Thymus (tissue), 14 donors: ENCODE data around the gene PLK3. TPM values are rescaled to one million over a fixed set of nuclear protein-coding genes. Genes with fewer than 3 reads are reported as not detected.
A peak's percentile ranks its signal among the peaks of the same experiment; 100 is the strongest.
"Not testable (repeated sequence)": the region's sequence is repeated elsewhere in the genome, so short reads cannot be mapped to it uniquely, and the experiment has no call there.

Experiments used
- DNase-seq, 9 donors: peaks; one replicate each; pipeline ENCODE4 v3.0.0-alpha.2; 2013; ENCODE audit warnings: low spot score in 9 of 9, low read depth in 6 of 9, missing footprints in 1 of 9
- H3K27ac ChIP-seq, 2 donors: one replicate each; pipeline ENCODE4 v1.5.1; 2013; ENCODE audit warnings: control low read depth in 1 of 2, low read depth in 1 of 2, low read length in 1 of 2, mild to moderate bottlenecking in 1 of 2, moderate library complexity in 1 of 2
- H3K27me3 ChIP-seq, 2 donors: one replicate each; pipeline ENCODE4 v1.5.1; 2013; ENCODE audit warnings: low read length in 1 of 2; ENCODE audit not compliant: control insufficient read depth in 2 of 2, insufficient read depth in 1 of 2
- H3K36me3 ChIP-seq, 2 donors: one replicate each; pipeline ENCODE4 v1.5.1; 2013; ENCODE audit warnings: low read length in 1 of 2, mild to moderate bottlenecking in 1 of 2, moderate library complexity in 1 of 2; ENCODE audit not compliant: control insufficient read depth in 2 of 2, insufficient read depth in 2 of 2
- H3K4me1 ChIP-seq, 2 donors: one replicate each; pipeline ENCODE4 v1.5.1; 2013; ENCODE audit warnings: low read length in 2 of 2; ENCODE audit not compliant: control insufficient read depth in 2 of 2, insufficient read depth in 2 of 2
- H3K4me3 ChIP-seq, 2 donors: one replicate each; pipeline ENCODE4 v1.5.1; 2013; ENCODE audit warnings: low read length in 2 of 2, control low read depth in 1 of 2, mild to moderate bottlenecking in 1 of 2
- H3K9me3 ChIP-seq, 2 donors: one replicate each; pipeline ENCODE4 v1.5.1; 2013; ENCODE audit warnings: low read length in 1 of 2, mild to moderate bottlenecking in 1 of 2; ENCODE audit not compliant: control insufficient read depth in 2 of 2, insufficient read depth in 1 of 2
- WGBS: extraction: QIAGEN DNeasy Blood & Tissue Kit; methylation state at CpG from one replicate; pipeline ENCODE4 v1.1.7; 2013; 5-methylcytosine and 5-hydroxymethylcytosine counted together
- long read RNA-seq, 10 donors: transcript quantifications; one replicate each; lab custom pipeline, GENCODE V29; 2026
- polyA plus RNA-seq: library from polyadenylated mRNA; stranded (reverse); fragments of 200-250 nt; gene quantifications from one replicate; pipeline ENCODE4 v1.2.3, GENCODE V29; 2013
- total RNA-seq: library from RNA; stranded (reverse); fragments of 120-200 nt; gene quantifications from one replicate; pipeline ENCODE4 v1.2.4, GENCODE V29; 2013
- donor health status: healthy.

PLK3 gene
- total RNA-seq (10.1 TPM), polyA plus RNA-seq (32.9 TPM)
- long read RNA-seq, donor 1: 0 reads
- long read RNA-seq, donor 2, partial matches to known transcripts: 0 of 3 reads
- long read RNA-seq, donor 2, other reads (novel, unspliced or antisense): 0 of 3 reads
- long read RNA-seq, donor 3, partial matches to known transcripts: 0 of 4 reads
- long read RNA-seq, donor 3, other reads (novel, unspliced or antisense): 0 of 4 reads
- long read RNA-seq, donor 4, partial matches to known transcripts: 5 of 6 reads
- long read RNA-seq, donor 4, other reads (novel, unspliced or antisense): 0 of 6 reads
- long read RNA-seq, donor 5, partial matches to known transcripts: 0 of 5 reads
- long read RNA-seq, donor 5, other reads (novel, unspliced or antisense): 0 of 5 reads
- long read RNA-seq, donor 6, partial matches to known transcripts: 0 of 1 reads
- long read RNA-seq, donor 6, other reads (novel, unspliced or antisense): 0 of 1 reads
- long read RNA-seq, donor 7, partial matches to known transcripts: 0 of 1 reads
- long read RNA-seq, donor 7, other reads (novel, unspliced or antisense): 0 of 1 reads
- long read RNA-seq, donor 8, partial matches to known transcripts: 0 of 2 reads
- long read RNA-seq, donor 8, other reads (novel, unspliced or antisense): 0 of 2 reads
- long read RNA-seq, donor 9, partial matches to known transcripts: 0 of 2 reads
- long read RNA-seq, donor 9, other reads (novel, unspliced or antisense): 0 of 2 reads
- long read RNA-seq, donor 10: 0 reads

DNA sequence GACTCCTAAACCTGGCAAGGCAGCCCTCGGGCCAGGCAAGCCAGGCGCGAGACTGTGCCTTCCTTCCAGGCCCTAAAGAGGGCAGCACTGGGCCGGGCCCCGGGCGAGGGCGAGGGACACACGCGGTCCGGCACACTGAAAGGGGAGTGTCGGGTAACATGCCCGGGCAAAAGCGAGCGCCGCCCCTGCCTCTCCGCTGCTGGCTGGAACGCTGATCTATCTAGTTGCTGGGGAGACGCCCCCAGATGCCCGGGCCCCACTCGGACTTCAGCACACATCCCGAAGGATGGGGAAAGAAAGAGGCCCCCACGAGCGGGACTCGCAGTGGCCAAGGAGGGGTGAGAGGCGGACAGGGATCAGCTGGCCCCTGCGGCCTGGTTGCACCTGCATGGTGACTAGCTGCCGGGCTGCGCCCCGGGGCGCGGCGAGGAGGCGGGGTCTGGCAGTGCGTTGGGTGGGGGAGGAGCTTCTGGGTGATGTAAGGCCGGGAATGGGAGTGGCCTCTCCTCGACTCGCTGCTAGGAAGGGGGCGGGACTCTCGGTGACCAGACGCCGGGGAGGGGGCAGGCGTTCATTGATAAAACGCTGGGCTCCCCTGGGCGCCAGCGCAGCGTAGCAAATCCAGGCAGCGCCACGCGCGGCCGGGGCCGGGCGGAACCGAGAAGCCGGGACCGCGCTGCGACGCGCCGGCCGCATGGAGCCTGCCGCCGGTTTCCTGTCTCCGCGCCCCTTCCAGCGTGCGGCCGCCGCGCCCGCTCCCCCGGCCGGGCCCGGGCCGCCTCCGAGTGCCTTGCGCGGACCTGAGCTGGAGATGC lies at the start of gene PLK3:
Gene PLK3, plus strand, starts transcription at position 608 of the 815 bp plus-strand sequence. Its CDS starts 87 bp downstream, at position 695.
- H3K36me3 ChIP-seq: peaks cover 23 to 24% of the 10 kb centered on the region in 2 donors
- peaks cover 2 to 39% of the 10 kb centered on the region in 2 donors for H3K4me1 ChIP-seq
- H3K27me3 ChIP-seq: no peaks in the 10 kb centered on the region
- WGBS: under 1% methylated on average over 79 of the region's 79 CpGs
- H3K27ac ChIP-seq: peak within 1 kb of the TSS; percentile 90 to 98
- H3K4me3 ChIP-seq: peak within 1 kb of the TSS; percentile 80 to 81
- DNase-seq: peak; percentile 91 to 97 (median 95)
- H3K9me3 ChIP-seq: no peaks in the 10 kb centered on the region

DNA sequence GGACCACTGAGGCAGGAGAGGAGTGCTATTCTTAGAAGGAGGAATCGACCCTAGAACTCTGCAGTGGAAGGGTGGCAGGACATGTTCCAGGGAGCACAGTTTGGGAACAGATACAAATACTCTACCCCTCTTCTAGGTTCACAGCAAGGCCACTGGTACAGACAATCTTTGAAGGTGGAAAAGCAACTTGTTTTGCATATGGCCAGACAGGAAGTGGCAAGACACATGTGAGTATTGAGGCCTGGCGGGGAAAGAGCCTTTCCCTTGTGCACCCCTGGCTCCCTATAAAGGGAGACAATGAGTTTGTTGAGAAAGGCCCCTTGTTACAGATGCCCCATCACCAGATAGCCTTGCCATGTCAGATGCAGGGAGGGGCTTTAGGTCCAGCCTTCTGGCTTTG lies 42.8 kb upstream of the PLK3 start:
- Histone ChIP-seq H3K36me3 (peaks cover 90 to 95% of the 10 kb centered on the region in 2 donors), H3K9me3 (no peaks in the 10 kb centered on the region), H3K27ac (no peak overlapping the region), H3K4me3 (no peak overlapping the region), H3K4me1 (no peaks in the 10 kb centered on the region), H3K27me3 (no peaks in the 10 kb centered on the region)
- no peak for DNase-seq
- WGBS: 97% methylated on average over 2 of the region's 2 CpGs

DNA sequence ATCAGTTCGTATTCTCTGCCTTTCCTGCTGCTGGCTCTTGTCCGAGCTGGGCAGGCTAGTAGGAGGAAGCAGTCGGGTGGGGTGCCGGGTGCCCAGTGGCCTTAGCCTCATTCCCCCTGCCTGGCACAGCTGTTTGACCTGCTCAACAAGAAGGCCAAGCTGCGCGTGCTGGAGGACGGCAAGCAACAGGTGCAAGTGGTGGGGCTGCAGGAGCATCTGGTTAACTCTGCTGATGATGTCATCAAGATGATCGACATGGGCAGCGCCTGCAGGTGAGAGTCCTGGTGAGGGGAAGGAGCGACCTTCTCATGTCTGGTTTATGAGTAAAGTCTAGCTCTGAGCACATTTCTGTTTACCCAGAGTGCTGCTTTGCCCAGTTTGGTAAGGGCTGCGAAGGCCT lies 41.1 kb upstream of the PLK3 start:
- 94% methylated on average over 11 of the region's 11 CpGs for WGBS
- DNase-seq: no peak
- Histone ChIP-seq H3K27me3 (no peaks in the 10 kb centered on the region), H3K4me1 (no peaks in the 10 kb centered on the region), H3K4me3 (no peak overlapping the region), H3K36me3 (peaks cover 87 to 95% of the 10 kb centered on the region in 2 donors), H3K9me3 (no peaks in the 10 kb centered on the region), H3K27ac (no peak overlapping the region)

DNA sequence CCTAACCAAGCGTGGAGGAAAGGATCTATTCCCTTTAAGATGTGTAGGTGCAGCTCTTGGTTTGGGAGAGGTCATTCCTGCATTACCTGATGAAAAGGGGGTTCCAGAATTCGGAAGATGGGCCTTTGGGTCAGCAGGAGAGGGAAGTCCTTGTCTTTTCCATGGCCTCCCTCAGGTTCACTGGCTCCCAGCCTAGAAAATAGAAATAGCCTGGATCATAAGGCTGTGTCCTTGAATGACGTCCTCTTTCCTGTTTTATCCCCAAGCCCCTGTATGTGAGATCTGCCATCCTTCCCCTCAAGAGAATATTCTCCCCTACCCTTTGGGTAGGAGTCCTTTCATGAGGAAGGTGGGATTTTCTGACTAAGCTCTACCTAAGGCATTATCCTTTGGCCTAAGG lies 39.3 kb upstream of the PLK3 start:
- H3K27ac ChIP-seq: no peak overlapping the region
- 98% methylated on average over 3 of the region's 3 CpGs for whole genome bisulfite sequencing
- no peak overlapping the region for H3K4me3 ChIP-seq
- no peaks in the 10 kb centered on the region for H3K4me1 ChIP-seq
- H3K36me3 ChIP-seq: peaks cover 77 to 89% of the 10 kb centered on the region in 2 donors
- H3K9me3 ChIP-seq: no peaks in the 10 kb centered on the region
- DNase-seq: no peak
- H3K27me3 ChIP-seq: no peaks in the 10 kb centered on the region

DNA sequence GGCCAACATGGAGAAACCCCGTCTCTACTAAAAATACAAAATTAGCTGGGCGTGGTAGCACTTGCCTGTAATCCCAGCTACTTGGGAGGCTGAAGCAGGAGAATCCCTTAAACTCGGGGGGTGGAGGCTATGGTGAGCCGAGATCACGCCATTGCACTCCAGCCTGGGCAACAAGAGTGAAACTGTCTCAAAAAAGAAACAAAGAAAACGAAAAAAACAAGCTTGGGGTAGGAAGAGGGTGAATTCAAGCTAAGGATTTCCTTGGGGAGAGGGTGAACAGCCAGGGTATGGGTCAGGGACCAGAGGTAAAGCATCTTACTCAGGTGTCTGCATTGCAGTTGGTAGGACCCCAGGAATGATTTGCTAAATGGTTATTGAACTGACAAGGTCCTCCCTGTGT lies 33.8 kb upstream of the PLK3 start:
- peaks cover 50 to 55% of the 10 kb centered on the region in 2 donors for H3K36me3 ChIP-seq
- not testable (repeated sequence) for H3K27ac ChIP-seq, H3K27me3 ChIP-seq, H3K4me1 ChIP-seq, H3K4me3 ChIP-seq, H3K9me3 ChIP-seq, DNase-seq
- 99% methylated on average over 6 of the region's 6 CpGs for WGBS

DNA sequence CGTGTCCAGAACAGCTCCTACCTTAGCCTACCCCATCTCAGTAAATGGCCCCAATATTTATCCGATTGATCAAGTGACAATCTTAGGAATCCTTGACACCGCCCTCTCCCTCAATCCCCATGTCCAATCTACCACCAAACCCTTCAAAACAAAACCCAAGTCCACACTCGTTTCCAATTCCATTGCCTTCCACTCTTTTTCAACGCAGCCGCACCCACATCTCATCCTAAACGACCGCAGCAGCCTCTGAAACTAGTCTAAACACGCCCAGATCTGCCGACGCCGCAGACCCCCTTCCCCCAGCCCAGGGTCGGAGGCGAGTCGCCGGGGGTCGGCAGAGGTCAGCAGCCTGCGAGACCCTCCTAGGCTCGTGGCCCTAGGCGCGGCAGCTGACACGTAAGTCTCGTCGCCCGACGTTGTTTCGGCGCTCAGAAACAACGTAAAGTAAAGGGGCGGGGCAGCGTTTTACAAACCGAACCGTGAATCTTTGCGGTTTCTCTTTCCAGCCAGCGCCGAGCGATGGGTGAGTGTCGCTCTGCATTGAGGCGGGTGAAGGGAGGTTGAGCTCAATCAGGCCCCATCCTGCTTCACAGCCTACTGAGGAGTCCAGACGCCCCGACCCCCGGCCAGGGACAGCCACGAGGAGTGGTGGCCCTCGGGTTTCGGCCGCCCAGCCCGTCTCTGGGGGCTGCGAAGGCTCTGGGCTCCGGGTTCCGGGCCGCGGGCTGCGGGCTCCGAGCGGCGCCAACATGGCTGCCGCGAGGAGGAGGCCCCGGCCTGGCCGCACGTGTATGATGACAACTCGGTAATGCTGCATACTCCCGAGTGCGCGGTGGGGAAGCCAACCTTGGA lies 24.9 kb upstream of the PLK3 start, which contains the start of gene RPS8:
Gene RPS8, plus strand, starts transcription at position 463 of the 852 bp plus-strand sequence. Its CDS starts 57 bp downstream, at position 520.
- DNase-seq: peak; percentile 82 to 97 (median 89)
- peak within 1 kb of the TSS; percentile 73 to 87 for H3K4me3 ChIP-seq
- H3K36me3 ChIP-seq: peaks cover 26 to 37% of the 10 kb centered on the region in 2 donors
- H3K27ac ChIP-seq: peak within 1 kb of the TSS; percentile 91 to 96
- no peaks in the 10 kb centered on the region for H3K27me3 ChIP-seq
- H3K9me3 ChIP-seq: no peaks in the 10 kb centered on the region
- under 1% methylated on average over 65 of the region's 65 CpGs for WGBS
- peaks cover 12 to 30% of the 10 kb centered on the region in 2 donors for H3K4me1 ChIP-seq

DNA sequence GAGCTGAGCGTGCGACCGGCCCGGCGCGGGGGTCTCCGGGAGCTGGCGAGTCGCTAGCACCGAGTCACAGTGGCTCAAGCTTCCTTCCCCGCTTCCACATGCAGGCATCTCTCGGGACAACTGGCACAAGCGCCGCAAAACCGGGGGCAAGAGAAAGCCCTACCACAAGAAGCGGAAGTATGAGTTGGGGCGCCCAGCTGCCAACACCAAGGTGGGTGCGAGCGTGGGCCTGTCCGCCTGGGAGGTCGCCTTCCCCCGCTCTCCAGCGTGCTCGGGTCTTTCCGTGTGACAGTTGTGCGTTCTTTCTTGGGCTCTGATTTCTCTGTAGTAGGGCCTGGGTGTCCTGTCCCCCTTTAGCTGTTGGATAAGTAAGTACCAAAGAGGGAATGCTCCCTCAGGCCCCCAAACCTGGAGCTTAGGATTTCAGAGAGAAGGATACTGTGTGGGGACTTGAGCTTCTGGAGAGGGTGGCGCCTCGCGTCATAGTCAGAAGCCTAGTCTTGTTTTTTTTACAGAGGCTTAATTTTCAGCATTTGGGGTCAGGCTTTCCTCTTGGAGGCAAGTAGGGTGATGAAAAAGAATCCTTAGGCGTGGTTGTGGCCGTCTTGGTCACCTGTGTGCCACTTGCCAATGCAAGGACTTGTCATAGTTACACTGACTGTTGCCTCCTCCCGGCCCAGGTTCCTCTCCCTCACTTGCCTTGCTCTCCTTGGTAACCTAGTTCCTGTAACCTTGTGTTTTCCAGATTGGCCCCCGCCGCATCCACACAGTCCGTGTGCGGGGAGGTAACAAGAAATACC lies 24.0 kb upstream of the PLK3 start:
- Histone ChIP-seq H3K27ac (peak overlapping the region; percentile 91 to 96), H3K9me3 (no peaks in the 10 kb centered on the region), H3K4me1 (peaks cover 12 to 30% of the 10 kb centered on the region in 2 donors), H3K4me3 (peak overlapping the region; percentile 73 to 87), H3K36me3 (peaks cover 33 to 44% of the 10 kb centered on the region in 2 donors), H3K27me3 (no peaks in the 10 kb centered on the region)
- DNase-seq: no peak
- 10% methylated on average over 36 of the region's 36 CpGs for WGBS
